HepG2 (cell line): Measurements from ENCODE around the gene MCRIP2. TPM values are rescaled to one million over a fixed set of nuclear protein-coding genes. Genes with fewer than 3 reads are reported as not detected.

Source experiments
- ARHGAP35 ChIP-seq: sonication (generic); formaldehyde crosslinking; IDR thresholded peaks from 2 replicates; pipeline ENCODE4 v1.9.0; 2022; ENCODE audit warnings: mild to moderate bottlenecking, inconsistent platforms, moderate library complexity, missing genetic modification reagents, borderline replicate concordance
- CBX1 ChIP-seq: IDR thresholded peaks from one replicate; pipeline ENCODE4 v1.6.1; 2016; ENCODE audit warnings: antibody characterized with exemption, low read depth
- ERF ChIP-seq: IDR thresholded peaks from 2 replicates; pipeline ENCODE4 v1.6.1; 2018; ENCODE audit warnings: missing biosample characterization, missing genetic modification reagents
- FOXC1 ChIP-seq: sonication (generic); formaldehyde crosslinking; IDR thresholded peaks from 2 replicates; pipeline ENCODE4 v1.8.0; 2022; ENCODE audit warnings: mild to moderate bottlenecking, missing genetic modification reagents, borderline replicate concordance
- HDAC6 ChIP-seq: fragments of 200-600 bp; sonication (generic); IDR thresholded peaks from 2 replicates; pipeline ENCODE4 v1.7.0; 2017; ENCODE audit warnings: mild to moderate bottlenecking, antibody characterized with exemption, low read length, low read depth
- MXI1 ChIP-seq: IDR thresholded peaks from 3 replicates; pipeline ENCODE4 v1.6.1; 2012; ENCODE audit warnings: low read depth, low read length, inconsistent platforms, borderline replicate concordance
- NFYB ChIP-seq: sonication (generic); formaldehyde crosslinking; IDR thresholded peaks from 2 replicates; pipeline ENCODE4 v1.4.0; 2020; ENCODE audit warnings: missing genetic modification reagents
- NR3C1 ChIP-seq: sonication (generic); formaldehyde crosslinking; IDR thresholded peaks from 2 replicates; pipeline ENCODE4 v1.4.0; 2020; ENCODE audit warnings: missing genetic modification reagents
- RAD21 ChIP-seq: fragments of 450-650 bp; formaldehyde crosslinking; IDR thresholded peaks from 2 replicates; pipeline ENCODE4 v1.5.0; 2020; ENCODE audit warnings: mild to moderate bottlenecking
- UBTF ChIP-seq: sonication (generic); formaldehyde crosslinking; IDR thresholded peaks from 2 replicates; pipeline ENCODE4 v1.4.0; 2020; ENCODE audit warnings: mild to moderate bottlenecking, missing genetic modification reagents
- ZBTB42 ChIP-seq: sonication (generic); formaldehyde crosslinking; IDR thresholded peaks from 2 replicates; pipeline ENCODE4 v1.5.0; 2020; ENCODE audit warnings: mild to moderate bottlenecking, missing genetic modification reagents
- ZC3H13 ChIP-seq: sonication (generic); formaldehyde crosslinking; IDR thresholded peaks from 2 replicates; pipeline ENCODE4 v1.8.1; 2023; ENCODE audit warnings: mild to moderate bottlenecking, missing genetic modification reagents, moderate library complexity
- ZNF10 ChIP-seq: sonication (generic); formaldehyde crosslinking; IDR thresholded peaks from 2 replicates; pipeline ENCODE4 v1.4.0; 2020; ENCODE audit warnings: mild to moderate bottlenecking, low read depth, missing genetic modification reagents, borderline replicate concordance
- ZNF235 ChIP-seq: sonication (generic); formaldehyde crosslinking; IDR thresholded peaks from 2 replicates; pipeline ENCODE4 v1.8.1; 2023; ENCODE audit warnings: mild to moderate bottlenecking, missing genetic modification reagents, borderline replicate concordance
- ZNF382 ChIP-seq: sonication (generic); formaldehyde crosslinking; IDR thresholded peaks from 2 replicates; pipeline ENCODE4 v1.5.0; 2020; ENCODE audit warnings: missing genetic modification reagents, mild to moderate bottlenecking, borderline replicate concordance
- ZSCAN22 ChIP-seq: sonication (generic); formaldehyde crosslinking; IDR thresholded peaks from 2 replicates; pipeline ENCODE4 v1.4.0; 2020; ENCODE audit warnings: mild to moderate bottlenecking, missing genetic modification reagents
- polyA plus RNA-seq, 8 experiments: library from polyadenylated mRNA; depleted of rRNA in 3 of 8; stranded (reverse) in 7 of 8; unstranded in 1 of 8; fragments of >200 nt; fragmentation: Illumina TruSeq in 4 of 8; extraction: Trizol in 4 of 8; gene quantifications; 2 replicates each; pipeline versions ENCODE4 v1.2.1 to v1.2.3, GENCODE V29; 2011 to 2016; ENCODE audit warnings: low read depth in 4 of 8, missing spikeins in 1 of 8, mixed read lengths in 1 of 8; ENCODE audit not compliant: insufficient read depth in 1 of 8
- total RNA-seq, 5 experiments: library from RNA; depleted of rRNA; stranded (reverse); fragments of >200 nt; fragmentation: Illumina TruSeq; extraction: Trizol; gene quantifications; 2 replicates each; pipeline ENCODE4 v1.2.3, GENCODE V29; 2016; ENCODE audit warnings: low read depth in 1 of 5
- TF ChIP-seq, protein P1 (sequence below): IDR thresholded peaks from 2 replicates; pipeline ENCODE4 v1.6.1; 2016; ENCODE audit warnings: missing genetic modification reagents, missing compliant biosample characterization
- TF ChIP-seq, protein P2 (sequence below): sonication (generic); formaldehyde crosslinking; IDR thresholded peaks from 2 replicates; pipeline ENCODE4 v1.9.0; 2021; ENCODE audit warnings: missing genetic modification reagents, mild to moderate bottlenecking, borderline replicate concordance
- TF ChIP-seq, protein P3 (sequence below): sonication (generic); formaldehyde crosslinking; IDR thresholded peaks from 2 replicates; pipeline ENCODE4 v1.9.0; 2021; ENCODE audit warnings: mild to moderate bottlenecking, missing genetic modification reagents

Gene MCRIP2
- total and polyA plus RNA-seq, 2 of the 13 experiments (the other 11 are each of a cell fraction or from before 2014, with no cell fraction given), result 39.6 to 76.7 TPM

GRCh38 chr16:679814-680624 lies 38.4 kb downstream of the MCRIP2 start, which contains the start of gene STUB1 (continued):
- TF ChIP-seq, protein P1, sequence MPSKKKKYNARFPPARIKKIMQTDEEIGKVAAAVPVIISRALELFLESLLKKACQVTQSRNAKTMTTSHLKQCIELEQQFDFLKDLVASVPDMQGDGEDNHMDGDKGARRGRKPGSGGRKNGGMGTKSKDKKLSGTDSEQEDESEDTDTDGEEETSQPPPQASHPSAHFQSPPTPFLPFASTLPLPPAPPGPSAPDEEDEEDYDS (CRISPR knock-in tag), result no peak
- TF ChIP-seq ARHGAP35 (CRISPR knock-in tag) (no peak), ZC3H13 (CRISPR knock-in tag) (no peak; the same call in 1 of the 2 replicates), ZNF382 (CRISPR knock-in tag) (no peak), RAD21 (CRISPR knock-in tag) (peak; percentile 50; the same call in 1 of the 2 replicates), MXI1 (peak; percentile 63; the same call in 1 of the 3 replicates), NR3C1 (no peak), ZBTB42 (no peak), ERF (CRISPR knock-in tag) (no peak), FOXC1 (CRISPR knock-in tag) (no peak), ZNF10 (CRISPR knock-in tag) (no peak), ZNF235 (no peak), ZSCAN22 (CRISPR knock-in tag) (no peak), UBTF (CRISPR knock-in tag) (0 out of 2 replicates have a peak, but pooled peaks have one; percentile 4), NFYB (CRISPR knock-in tag) (no peak), HDAC6 (no peak), CBX1 (no peak)
- TF ChIP-seq, protein P2, sequence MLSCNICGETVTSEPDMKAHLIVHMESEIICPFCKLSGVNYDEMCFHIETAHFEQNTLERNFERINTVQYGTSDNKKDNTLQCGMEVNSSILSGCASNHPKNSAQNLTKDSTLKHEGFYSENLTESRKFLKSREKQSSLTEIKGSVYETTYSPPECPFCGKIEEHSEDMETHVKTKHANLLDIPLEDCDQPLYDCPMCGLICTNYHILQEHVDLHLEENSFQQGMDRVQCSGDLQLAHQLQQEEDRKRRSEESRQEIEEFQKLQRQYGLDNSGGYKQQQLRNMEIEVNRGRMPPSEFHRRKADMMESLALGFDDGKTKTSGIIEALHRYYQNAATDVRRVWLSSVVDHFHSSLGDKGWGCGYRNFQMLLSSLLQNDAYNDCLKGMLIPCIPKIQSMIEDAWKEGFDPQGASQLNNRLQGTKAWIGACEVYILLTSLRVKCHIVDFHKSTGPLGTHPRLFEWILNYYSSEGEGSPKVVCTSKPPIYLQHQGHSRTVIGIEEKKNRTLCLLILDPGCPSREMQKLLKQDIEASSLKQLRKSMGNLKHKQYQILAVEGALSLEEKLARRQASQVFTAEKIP, result no peak
- TF ChIP-seq, protein P3, sequence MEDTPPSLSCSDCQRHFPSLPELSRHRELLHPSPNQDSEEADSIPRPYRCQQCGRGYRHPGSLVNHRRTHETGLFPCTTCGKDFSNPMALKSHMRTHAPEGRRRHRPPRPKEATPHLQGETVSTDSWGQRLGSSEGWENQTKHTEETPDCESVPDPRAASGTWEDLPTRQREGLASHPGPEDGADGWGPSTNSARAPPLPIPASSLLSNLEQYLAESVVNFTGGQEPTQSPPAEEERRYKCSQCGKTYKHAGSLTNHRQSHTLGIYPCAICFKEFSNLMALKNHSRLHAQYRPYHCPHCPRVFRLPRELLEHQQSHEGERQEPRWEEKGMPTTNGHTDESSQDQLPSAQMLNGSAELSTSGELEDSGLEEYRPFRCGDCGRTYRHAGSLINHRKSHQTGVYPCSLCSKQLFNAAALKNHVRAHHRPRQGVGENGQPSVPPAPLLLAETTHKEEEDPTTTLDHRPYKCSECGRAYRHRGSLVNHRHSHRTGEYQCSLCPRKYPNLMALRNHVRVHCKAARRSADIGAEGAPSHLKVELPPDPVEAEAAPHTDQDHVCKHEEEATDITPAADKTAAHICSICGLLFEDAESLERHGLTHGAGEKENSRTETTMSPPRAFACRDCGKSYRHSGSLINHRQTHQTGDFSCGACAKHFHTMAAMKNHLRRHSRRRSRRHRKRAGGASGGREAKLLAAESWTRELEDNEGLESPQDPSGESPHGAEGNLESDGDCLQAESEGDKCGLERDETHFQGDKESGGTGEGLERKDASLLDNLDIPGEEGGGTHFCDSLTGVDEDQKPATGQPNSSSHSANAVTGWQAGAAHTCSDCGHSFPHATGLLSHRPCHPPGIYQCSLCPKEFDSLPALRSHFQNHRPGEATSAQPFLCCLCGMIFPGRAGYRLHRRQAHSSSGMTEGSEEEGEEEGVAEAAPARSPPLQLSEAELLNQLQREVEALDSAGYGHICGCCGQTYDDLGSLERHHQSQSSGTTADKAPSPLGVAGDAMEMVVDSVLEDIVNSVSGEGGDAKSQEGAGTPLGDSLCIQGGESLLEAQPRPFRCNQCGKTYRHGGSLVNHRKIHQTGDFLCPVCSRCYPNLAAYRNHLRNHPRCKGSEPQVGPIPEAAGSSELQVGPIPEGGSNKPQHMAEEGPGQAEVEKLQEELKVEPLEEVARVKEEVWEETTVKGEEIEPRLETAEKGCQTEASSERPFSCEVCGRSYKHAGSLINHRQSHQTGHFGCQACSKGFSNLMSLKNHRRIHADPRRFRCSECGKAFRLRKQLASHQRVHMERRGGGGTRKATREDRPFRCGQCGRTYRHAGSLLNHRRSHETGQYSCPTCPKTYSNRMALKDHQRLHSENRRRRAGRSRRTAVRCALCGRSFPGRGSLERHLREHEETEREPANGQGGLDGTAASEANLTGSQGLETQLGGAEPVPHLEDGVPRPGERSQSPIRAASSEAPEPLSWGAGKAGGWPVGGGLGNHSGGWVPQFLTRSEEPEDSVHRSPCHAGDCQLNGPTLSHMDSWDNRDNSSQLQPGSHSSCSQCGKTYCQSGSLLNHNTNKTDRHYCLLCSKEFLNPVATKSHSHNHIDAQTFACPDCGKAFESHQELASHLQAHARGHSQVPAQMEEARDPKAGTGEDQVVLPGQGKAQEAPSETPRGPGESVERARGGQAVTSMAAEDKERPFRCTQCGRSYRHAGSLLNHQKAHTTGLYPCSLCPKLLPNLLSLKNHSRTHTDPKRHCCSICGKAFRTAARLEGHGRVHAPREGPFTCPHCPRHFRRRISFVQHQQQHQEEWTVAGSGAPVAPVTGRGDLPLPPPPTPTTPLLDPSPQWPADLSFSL (CRISPR knock-in tag), result no peak
